HCT116 (cell line): ENCODE results near the gene ARSB. TPM values are rescaled to one million over a fixed set of nuclear protein-coding genes. Genes with fewer than 3 reads are reported as not detected.

Experiments
- ATAC-seq: fragments of 200-7000 bp; cut with Tn5 transposase; 2 replicates; pipeline ENCODE4 v1.9.1; 2020; ENCODE audit warnings: mild to moderate bottlenecking, moderate library complexity
- BruUV-seq: library from RNA; stranded (reverse); fragments of 400-500 nt; replicated peaks from 2 replicates; lab custom pipeline; 2021; lab: Mats Ljungman, UMichigan
- CTCF ChIA-PET: fragments of 300-600 bp; sonication (Branson Sonifier 250); formaldehyde crosslinking; loops from one replicate; lab custom pipeline; 2021; ENCODE audit warnings: antibody characterized with exemption; lab: Charles Lee
- POLR2A ChIA-PET: fragments of 300-600, 350-600 bp; sonication (Branson Sonifier 250); formaldehyde crosslinking; loops from one replicate; lab custom pipeline; 2021; ENCODE audit warnings: antibody characterized with exemption; lab: Charles Lee
- RAD21 ChIA-PET, 2 experiments: fragments of 300-600 bp; sonication (Branson Sonifier 250); formaldehyde crosslinking; loops; one replicate each; lab custom pipeline; 2023; ENCODE audit warnings: low total read pairs in 2 of 2; ENCODE audit not compliant: uncharacterized antibody in 2 of 2, unreplicated experiment in 2 of 2, low non-redundant PET in 1 of 2; lab: Charles Lee
- DNase-seq: peaks from one replicate; pipeline ENCODE4 v3.0.0-alpha.2; 2010; ENCODE audit warnings: low read depth, low spot score
- H2AFZ ChIP-seq: fragments of 200-600 bp; shearing (Covaris generic), sonication (generic); 2 replicates; pipeline ENCODE4 v1.6.1; 2017; ENCODE audit warnings: low read depth, mixed run types, mixed read lengths, antibody characterized with exemption, low read length; ENCODE audit not compliant: poor library complexity, severe bottlenecking
- H3K27ac ChIP-seq: 2 replicates; pipeline ENCODE4 v1.5.1; 2012; ENCODE audit warnings: low read depth, low read length
- H3K27me3 ChIP-seq: fragments of 200-600 bp; sonication (generic); 2 replicates; pipeline ENCODE4 v1.6.1; 2016; ENCODE audit warnings: mixed run types, low read length, mixed read lengths; ENCODE audit not compliant: insufficient read depth
- H3K36me3 ChIP-seq, 2 experiments: fragments of 200-500 bp in 1 of 2; fragments of 200-600 bp in 1 of 2; sonication (Bioruptor generic) in 1 of 2; sonication (generic) in 1 of 2; 2 replicates each; pipeline versions ENCODE4 v1.5.1 to v1.6.1; 2014 to 2016; ENCODE audit warnings: low read length in 2 of 2, inconsistent platforms in 1 of 2, mixed read lengths in 1 of 2, mixed run types in 1 of 2; ENCODE audit not compliant: insufficient read depth in 2 of 2, control insufficient read depth in 1 of 2
- H3K4me1 ChIP-seq, 2 experiments: fragments of 200-600 bp in 1 of 2; sonication (generic) in 1 of 2; 2 replicates each; pipeline versions ENCODE4 v1.5.1 to v1.6.1; 2012 to 2017; ENCODE audit warnings: low read length in 2 of 2, inconsistent platforms in 1 of 2, mild to moderate bottlenecking in 1 of 2, mixed read lengths in 1 of 2, mixed run types in 1 of 2, moderate library complexity in 1 of 2; ENCODE audit not compliant: insufficient read depth in 2 of 2, control insufficient read depth in 1 of 2
- H3K4me2 ChIP-seq: fragments of 200-600 bp; sonication (generic); 2 replicates; pipeline ENCODE4 v1.6.1; 2017; ENCODE audit warnings: mixed run types, low read length, mixed read lengths
- H3K4me3 ChIP-seq, 2 experiments: fragments of 200-600 bp in 1 of 2; sonication (generic) in 1 of 2; replicated peaks in 1 of 2; 2 replicates each; pipeline ENCODE4 v1.5.1; 2011 to 2016; ENCODE audit warnings: low read length in 2 of 2, control low read depth in 1 of 2, low read depth in 1 of 2, mild to moderate bottlenecking in 1 of 2, mixed read lengths in 1 of 2, mixed run types in 1 of 2
- H3K79me2 ChIP-seq: fragments of 200-600 bp; sonication (generic); 2 replicates; pipeline ENCODE4 v1.6.1; 2017; ENCODE audit warnings: mild to moderate bottlenecking, mixed run types, low read length, moderate library complexity, mixed read lengths; ENCODE audit not compliant: insufficient read depth
- H3K9ac ChIP-seq: fragments of 200-600 bp; sonication (generic); 2 replicates; pipeline ENCODE4 v1.6.1; 2016; ENCODE audit warnings: low read length, mixed read lengths
- H3K9me2 ChIP-seq: fragments of 200-600 bp; sonication (generic), shearing (Covaris generic); 2 replicates; pipeline ENCODE4 v1.6.1; 2017; ENCODE audit warnings: mixed run types, mild to moderate bottlenecking, moderate library complexity; ENCODE audit not compliant: insufficient read depth
- H3K9me3 ChIP-seq, 2 experiments: fragments of 200-500 bp in 1 of 2; fragments of 200-600 bp in 1 of 2; sonication (Bioruptor generic) in 1 of 2; sonication (generic) in 1 of 2; 2 replicates each; pipeline ENCODE4 v1.6.1; 2014 to 2017; ENCODE audit warnings: low read length in 2 of 2, mixed read lengths in 2 of 2, inconsistent platforms in 1 of 2, low read depth in 1 of 2, mild to moderate bottlenecking in 1 of 2, mixed run types in 1 of 2, moderate library complexity in 1 of 2; ENCODE audit not compliant: control insufficient read depth in 1 of 2, insufficient read depth in 1 of 2
- H4K20me1 ChIP-seq: fragments of 200-600 bp; sonication (generic), shearing (Covaris generic); 2 replicates; pipeline ENCODE4 v1.6.1; 2017; ENCODE audit warnings: mixed run types, mild to moderate bottlenecking, moderate library complexity; ENCODE audit not compliant: insufficient read depth
- ATF3 ChIP-seq: IDR thresholded peaks from 2 replicates; pipeline ENCODE4 v1.6.1; 2012
- CBX3 ChIP-seq: IDR thresholded peaks from 2 replicates; pipeline ENCODE4 v1.6.1; 2012; ENCODE audit warnings: low read depth
- CTCF ChIP-seq, 3 experiments: fragments of 200-600 bp in 1 of 3; sonication (generic) in 1 of 3; IDR thresholded peaks in 2 of 3; conservative IDR thresholded peaks in 1 of 3; 2 replicates each; pipeline ENCODE4 v1.5.1; 2012 to 2017; ENCODE audit warnings: low read depth in 2 of 3, low read length in 2 of 3, antibody characterized with exemption in 1 of 3, borderline replicate concordance in 1 of 3, control low read depth in 1 of 3, mild to moderate bottlenecking in 1 of 3, mixed read lengths in 1 of 3, mixed run types in 1 of 3, moderate library complexity in 1 of 3; ENCODE audit not compliant: insufficient read depth in 1 of 3
- EGR1 ChIP-seq: IDR thresholded peaks from 2 replicates; pipeline ENCODE4 v1.6.1; 2012; ENCODE audit warnings: low read depth
- EZH2 ChIP-seq: fragments of 200-600 bp; sonication (generic); IDR thresholded peaks from 2 replicates; pipeline ENCODE4 v1.6.1; 2017; ENCODE audit warnings: antibody characterized with exemption, mixed run types
- FOSL1 ChIP-seq: IDR thresholded peaks from 2 replicates; pipeline ENCODE4 v1.6.1; 2012; ENCODE audit warnings: low read depth
- JUND ChIP-seq: IDR thresholded peaks from 2 replicates; pipeline ENCODE4 v1.6.1; 2012
- MAX ChIP-seq: IDR thresholded peaks from 2 replicates; pipeline ENCODE4 v1.6.1; 2012
- POLR2AphosphoS5 ChIP-seq: IDR thresholded peaks from 2 replicates; pipeline ENCODE4 v1.6.1; 2011; ENCODE audit warnings: mild to moderate bottlenecking, low read depth, low read length, moderate library complexity
- SRF ChIP-seq: IDR thresholded peaks from 2 replicates; pipeline ENCODE4 v1.6.1; 2012; ENCODE audit warnings: low read depth
- TCF7L2 ChIP-seq: IDR thresholded peaks from 2 replicates; pipeline ENCODE4 v1.7.0; 2011; ENCODE audit warnings: borderline replicate concordance, inconsistent platforms; ENCODE audit not compliant: insufficient read depth, insufficient read length; ENCODE audit errors: extremely low read depth
- ZFX ChIP-seq: fragments of 450-650 bp; IDR thresholded peaks from 2 replicates; pipeline ENCODE4 v1.6.1; 2017
- ZNF274 ChIP-seq: fragments of 200-500 bp; sonication (Bioruptor generic); IDR thresholded peaks from 2 replicates; pipeline ENCODE4 v1.6.1; 2014; ENCODE audit warnings: mild to moderate bottlenecking, low read depth, low read length, inconsistent platforms
- intact Hi-C: fragments of 100-400 bp; cut with micrococcal nuclease; formaldehyde crosslinking; loops from 2 replicates; pipeline ENCODE4 v1.10.0; 2022
- total RNA-seq: library from RNA; stranded (reverse); gene quantifications from one replicate; pipeline ENCODE4 v1.2.1, GENCODE V29; 2021; ENCODE audit not compliant: unreplicated experiment

Gene ARSB
- total RNA-seq, 1 experiment from 2014 or later = 4.8 TPM

- TF ChIP-seq CTCF (IDR thresholded peaks at IDR 0.05 in 2 of 3, conservative IDR thresholded peaks at IDR 0.05 in 1 of 3; ENCODE audit: borderline replicate concordance in 1 of 3, insufficient read depth in 1 of 3, low read depth in 2 of 3, low read length in 2 of 3) = no peak
These were observed 230.5 kb downstream of the ARSB start (continued) for GRCh38 chr5:78754655-78755054.

- Histone ChIP-seq H4K20me1 (no peaks in the 10 kb centered on the region), H3K36me3 (no peaks in the 10 kb centered on the region), H3K4me3 (no peak overlapping the region), H3K79me2 (no peaks in the 10 kb centered on the region), H3K27ac (no peak overlapping the region), H3K9me2 (no peaks in the 10 kb centered on the region), H3K4me2 (no peak overlapping the region), H2AFZ (no peak overlapping the region), H3K27me3 (no peaks in the 10 kb centered on the region), H3K9me3 (no peaks in the 10 kb centered on the region), H3K9ac (no peak overlapping the region), H3K4me1 (no peaks in the 10 kb centered on the region)
- ChIA-PET RAD21 (no interaction called here), POLR2A (no interaction called here), CTCF (no interaction called here)
- no peak for ATAC-seq
- no peak for TF ChIP-seq SRF
- no peak for TF ChIP-seq JUND
- TF ChIP-seq ZNF274 = no peak
- TF ChIP-seq POLR2AphosphoS5 = no peak
- no peak for TF ChIP-seq FOSL1
- no peak for TF ChIP-seq ZFX
- no peak for TF ChIP-seq EZH2
- TF ChIP-seq ATF3 = no peak
- TF ChIP-seq EGR1 = no peak
- no peak for TF ChIP-seq CBX3
- no peak for TF ChIP-seq TCF7L2
- no peak for TF ChIP-seq MAX
- intact Hi-C loops = no loop called here
- no TSS peak for BruUV-seq
- no peak for DNase-seq
These were observed 232.0 kb downstream of the ARSB start for GRCh38 chr5:78753093-78753531.
